CD8-positive, alpha-beta memory T cell (primary cell): ENCODE measurements around the gene CTNS. TPM values are rescaled to one million over a fixed set of nuclear protein-coding genes. Genes with fewer than 3 reads are reported as not detected.
A peak's percentile ranks its signal among the peaks of the same experiment; 100 is the strongest.

Experiments used
- CTCF ChIA-PET: fragments of 350-600 bp; sonication (Branson Sonifier 250); formaldehyde crosslinking; loops from one replicate; lab custom pipeline; 2021; ENCODE audit warnings: antibody characterized with exemption; lab: Charles Lee
- POLR2A ChIA-PET: fragments of 350-600 bp; sonication (Branson Sonifier 250); formaldehyde crosslinking; loops from one replicate; lab custom pipeline; 2021; ENCODE audit warnings: antibody characterized with exemption; lab: Charles Lee
- DNase-seq, 5 donors: peaks; one replicate each; pipeline versions ENCODE4 v3.0.0 to v3.0.0-alpha.2; 2020 to 2022; ENCODE audit warnings: mixed read lengths in 1 of 5
- H3K27ac ChIP-seq: one replicate; pipeline ENCODE4 v1.7.0; 2013; ENCODE audit warnings: low read depth, mild to moderate bottlenecking, low read length, moderate library complexity
- H3K27me3 ChIP-seq: 2 replicates; pipeline ENCODE4 v1.7.0; 2013; ENCODE audit warnings: low read length, mild to moderate bottlenecking; ENCODE audit not compliant: insufficient read depth, poor library complexity, severe bottlenecking
- H3K36me3 ChIP-seq: 2 replicates; pipeline ENCODE4 v1.7.0; 2013; ENCODE audit warnings: mild to moderate bottlenecking, low read length, moderate library complexity; ENCODE audit not compliant: insufficient read depth
- H3K4me1 ChIP-seq: 2 replicates; pipeline ENCODE4 v1.7.0; 2013; ENCODE audit warnings: mild to moderate bottlenecking, low read length, moderate library complexity; ENCODE audit not compliant: insufficient read depth
- H3K4me3 ChIP-seq: 2 replicates; pipeline ENCODE4 v1.7.0; 2013; ENCODE audit warnings: mild to moderate bottlenecking, low read length
- H3K9me3 ChIP-seq: 2 replicates; pipeline ENCODE4 v1.7.0; 2013; ENCODE audit warnings: mild to moderate bottlenecking, low read length
- H3K27ac Mint-ChIP-seq, 8 donors: one replicate each; pipeline ENCODE4 v1.8.0; 2020 to 2021; ENCODE audit warnings: mixed read lengths in 8 of 8, mild to moderate bottlenecking in 6 of 8, inconsistent platforms in 3 of 8, moderate library complexity in 3 of 8
- H3K27me3 Mint-ChIP-seq, 2 donors: one replicate each; pipeline ENCODE4 v1.8.0; 2020 to 2021; ENCODE audit warnings: mixed read lengths in 2 of 2, mild to moderate bottlenecking in 1 of 2, moderate library complexity in 1 of 2
- H3K36me3 Mint-ChIP-seq, 3 donors: one replicate each; pipeline ENCODE4 v1.8.0; 2020 to 2021; ENCODE audit warnings: mixed read lengths in 3 of 3, inconsistent platforms in 1 of 3, mild to moderate bottlenecking in 1 of 3
- H3K4me1 Mint-ChIP-seq, 3 donors: one replicate each; pipeline ENCODE4 v1.8.0; 2020 to 2021; ENCODE audit warnings: mixed read lengths in 3 of 3, inconsistent platforms in 1 of 3, mild to moderate bottlenecking in 1 of 3
- H3K4me3 Mint-ChIP-seq, 7 donors: one replicate each; pipeline ENCODE4 v1.8.0; 2020 to 2021; ENCODE audit warnings: mixed read lengths in 7 of 7, mild to moderate bottlenecking in 6 of 7, moderate library complexity in 4 of 7, inconsistent platforms in 2 of 7
- H3K9me3 Mint-ChIP-seq, 5 donors: one replicate each; pipeline ENCODE4 v1.8.0; 2020 to 2022; ENCODE audit warnings: mixed read lengths in 5 of 5, mild to moderate bottlenecking in 3 of 5, moderate library complexity in 2 of 5, inconsistent platforms in 1 of 5
- polyA plus RNA-seq: library from polyadenylated mRNA; unstranded; fragments of 300-500 nt; fragmentation: Illumina TruSeq; gene quantifications from one replicate; pipeline ENCODE4 v1.2.3, GENCODE V29; 2021
- total RNA-seq, 2 experiments: library from RNA; stranded (reverse); gene quantifications; one replicate each; pipeline ENCODE4 v1.2.3, GENCODE V29; 2021

Gene CTNS
- total and polyA plus RNA-seq, 3 experiments from 2014 or later = 7.7 to 35.5 (median 33.3) TPM

- POLR2A ChIA-PET = no interaction called here
- H3K36me3 Mint-ChIP-seq = peaks cover 7 to 44% (median 21%) of the 10 kb centered on the region in 3 donors
Observed at GRCh38 chr17:3630781-3631180, 5.8 kb upstream of the CTNS start.

DNA sequence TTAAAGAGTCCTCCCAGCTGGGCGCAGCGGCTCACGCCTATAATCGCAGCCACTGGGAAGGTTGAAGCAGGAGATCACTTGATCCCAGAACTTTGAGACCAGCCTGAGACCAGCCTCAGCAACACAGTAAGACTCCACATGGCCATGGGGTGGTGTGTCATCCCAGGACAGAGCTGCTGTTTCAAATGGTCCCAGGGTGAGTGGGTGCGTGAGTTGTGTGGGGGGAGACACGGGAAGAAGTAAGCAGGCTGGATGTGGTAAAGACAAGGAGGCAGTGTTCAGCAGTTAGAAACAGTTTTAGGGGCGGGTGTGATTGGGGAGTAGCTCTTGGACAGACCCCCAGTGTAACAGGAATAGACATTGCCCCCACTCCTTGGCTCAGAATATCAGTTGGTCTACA is 4.3 kb upstream of the CTNS start:
- H3K36me3 ChIP-seq = peaks cover 4% of the 10 kb centered on the region
- H3K4me3 Mint-ChIP-seq = peak overlapping the region in 1 of 7 donors; percentile 52
- H3K27me3 ChIP-seq = no peaks in the 10 kb centered on the region
- no peaks in the 10 kb centered on the region for H3K4me1 ChIP-seq
- peak overlapping the region in 1 of 8 donors; percentile 23 for H3K27ac Mint-ChIP-seq
- POLR2A ChIA-PET = no interaction called here
- H3K9me3 Mint-ChIP-seq = no peaks in the 10 kb centered on the region
- no peak overlapping the region for H3K27ac ChIP-seq
- no peaks in the 10 kb centered on the region for H3K27me3 Mint-ChIP-seq
- H3K4me1 Mint-ChIP-seq = peaks cover 18 to 28% (median 18%) of the 10 kb centered on the region in 3 donors
- no peak overlapping the region for H3K4me3 ChIP-seq
- H3K9me3 ChIP-seq = no peaks in the 10 kb centered on the region
- H3K36me3 Mint-ChIP-seq = peaks cover 1 to 37% (median 13%) of the 10 kb centered on the region in 3 donors
- CTCF ChIA-PET = interaction anchor here (0.8 to 0.9 kb wide), 2 partner anchors 10 to 13 kb away, joined by 3 read pairs; no protein-coding TSS in a partner anchor
- no peak for DNase-seq

More at GRCh38 chr17:3630781-3631180, 5.8 kb upstream of the CTNS start:
- CTCF ChIA-PET = no interaction called here
- no peaks in the 10 kb centered on the region for H3K9me3 ChIP-seq
- no peak overlapping the region for H3K27ac Mint-ChIP-seq
- no peaks in the 10 kb centered on the region for H3K27me3 ChIP-seq
- DNase-seq = no peak
- no peak overlapping the region for H3K27ac ChIP-seq
- H3K4me1 ChIP-seq = no peaks in the 10 kb centered on the region
- peaks cover 14 to 24% (median 14%) of the 10 kb centered on the region in 3 donors for H3K4me1 Mint-ChIP-seq
- no peaks in the 10 kb centered on the region for H3K9me3 Mint-ChIP-seq
- H3K4me3 ChIP-seq = no peak overlapping the region
- no peak overlapping the region for H3K4me3 Mint-ChIP-seq
- H3K36me3 ChIP-seq = peaks cover 9% of the 10 kb centered on the region
- H3K27me3 Mint-ChIP-seq = no peaks in the 10 kb centered on the region

GRCh38 chr17:3635474-3636153 is 946 bp upstream of the CTNS start:
- DNase-seq = peak in 1 of 5 donors; percentile 9
- no peaks in the 10 kb centered on the region for H3K9me3 ChIP-seq
- ChIA-PET CTCF (interaction anchor here (0.7 to 1.5 kb wide), 7 partner anchors 8 to 821 kb away, joined by 3 to 7 read pairs (median 4); partner anchors contain the start of gene NCBP3), POLR2A (interaction anchor here (0.7 to 1.4 kb wide), 3 partner anchors 9 to 33 kb away, joined by 3 to 5 read pairs (median 4); partner anchors contain the start of genes EMC6 and TAX1BP3)
- H3K36me3 Mint-ChIP-seq = peaks cover 0 to 17% (median 2%) of the 10 kb centered on the region in 3 donors
- peak overlapping the region; percentile 90 for H3K27ac ChIP-seq
- H3K4me1 Mint-ChIP-seq = peaks cover 22 to 41% (median 25%) of the 10 kb centered on the region in 3 donors
- no peaks in the 10 kb centered on the region for H3K9me3 Mint-ChIP-seq
- no peaks in the 10 kb centered on the region for H3K4me1 ChIP-seq
- peak overlapping the region; percentile 92 to 99 (median 98) for H3K4me3 Mint-ChIP-seq
- H3K4me3 ChIP-seq = peak overlapping the region; percentile 74
- H3K36me3 ChIP-seq = no peaks in the 10 kb centered on the region
- peak overlapping the region in 3 of 8 donors; percentile 10 to 93 (median 78) for H3K27ac Mint-ChIP-seq
- no peaks in the 10 kb centered on the region for H3K27me3 ChIP-seq
- no peaks in the 10 kb centered on the region for H3K27me3 Mint-ChIP-seq

DNA sequence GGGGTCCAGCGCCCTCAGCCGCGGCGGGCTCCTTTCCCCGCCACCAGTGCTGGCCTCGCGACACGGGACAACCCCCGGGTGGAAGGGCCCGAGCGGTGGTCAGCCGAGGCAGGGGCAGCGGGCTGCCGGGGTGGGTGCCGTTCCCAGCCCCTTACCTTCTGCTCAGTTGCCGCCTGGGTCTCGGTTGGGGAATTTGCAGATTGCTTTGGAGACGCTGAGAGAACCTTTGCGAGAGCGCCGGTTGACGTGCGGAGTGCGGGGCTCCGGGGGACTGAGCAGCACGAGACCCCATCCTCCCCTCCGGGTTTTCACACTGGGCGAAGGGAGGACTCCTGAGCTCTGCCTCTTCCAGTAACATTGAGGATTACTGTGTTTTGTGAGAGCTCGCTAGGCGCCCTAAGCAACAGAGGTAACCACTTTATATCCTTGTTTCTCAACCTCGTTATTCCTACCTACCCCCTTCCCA is 381 bp downstream of the CTNS start:
- ChIA-PET CTCF (interaction anchor here (0.9 to 1.5 kb wide), 5 partner anchors 10 to 822 kb away, joined by 3 to 7 read pairs (median 4); partner anchors contain the start of gene NCBP3), POLR2A (interaction anchor here (0.7 to 1.4 kb wide), 3 partner anchors 10 to 1782 kb away, joined by 4 to 5 read pairs (median 4); partner anchors contain the start of genes EMC6 and TAX1BP3)
- peak overlapping the region; percentile 74 for H3K4me3 ChIP-seq
- Mint-ChIP-seq H3K27ac (peak overlapping the region; percentile 50 to 93 (median 70)), H3K27me3 (no peaks in the 10 kb centered on the region), H3K4me3 (peak overlapping the region; percentile 74 to 98 (median 94)), H3K9me3 (no peaks in the 10 kb centered on the region), H3K36me3 (peaks cover 0 to 17% (median 2%) of the 10 kb centered on the region in 3 donors), H3K4me1 (peaks cover 21 to 41% (median 25%) of the 10 kb centered on the region in 3 donors)
- H3K27ac ChIP-seq = peak overlapping the region; percentile 90
- H3K4me1 ChIP-seq = no peaks in the 10 kb centered on the region
- peak in 1 of 5 donors; percentile 9 for DNase-seq
- H3K36me3 ChIP-seq = no peaks in the 10 kb centered on the region
- no peaks in the 10 kb centered on the region for H3K9me3 ChIP-seq
- H3K27me3 ChIP-seq = no peaks in the 10 kb centered on the region

DNA sequence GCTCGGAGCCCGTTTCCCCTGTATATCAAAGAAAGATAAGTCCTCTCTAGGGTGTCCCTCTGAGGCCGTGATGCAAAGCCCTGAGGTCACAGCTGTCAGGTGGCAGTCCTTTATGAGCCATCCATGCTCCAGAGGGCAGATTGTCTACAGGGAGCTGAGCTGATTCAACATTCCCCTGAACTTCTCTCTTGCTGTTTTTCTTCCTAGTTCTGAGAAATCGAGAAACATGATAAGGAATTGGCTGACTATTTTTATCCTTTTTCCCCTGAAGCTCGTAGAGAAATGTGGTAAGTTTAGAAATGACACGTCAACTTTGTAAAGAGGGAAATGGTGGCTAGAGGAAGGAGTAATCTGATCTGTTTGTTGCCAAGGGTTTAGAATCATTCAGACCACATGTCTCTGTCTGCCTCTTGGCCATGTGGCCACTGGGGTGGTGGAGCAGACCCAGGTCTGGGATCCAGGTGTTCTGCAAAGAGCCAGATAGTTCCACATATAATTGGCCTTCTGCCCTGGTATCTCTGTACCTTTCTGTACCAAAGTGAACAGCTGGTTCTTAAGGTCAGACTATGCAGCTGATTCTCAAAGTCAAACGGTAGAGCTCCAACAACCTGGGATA is 3.5 kb downstream of the CTNS start:
- POLR2A ChIA-PET = no interaction called here
- no peaks in the 10 kb centered on the region for H3K9me3 ChIP-seq
- Mint-ChIP-seq H3K9me3 (no peaks in the 10 kb centered on the region), H3K4me3 (peak overlapping the region in 1 of 7 donors; percentile 69), H3K27ac (peak overlapping the region in 2 of 8 donors; percentile 29 to 69), H3K27me3 (peaks cover 0 to 2% of the 10 kb centered on the region in 2 donors), H3K36me3 (peaks cover 0 to 15% (median 2%) of the 10 kb centered on the region in 3 donors), H3K4me1 (peaks cover 10 to 21% (median 11%) of the 10 kb centered on the region in 3 donors)
- no peak overlapping the region for H3K4me3 ChIP-seq
- CTCF ChIA-PET = no interaction called here
- no peaks in the 10 kb centered on the region for H3K4me1 ChIP-seq
- no peaks in the 10 kb centered on the region for H3K27me3 ChIP-seq
- DNase-seq = no peak
- H3K27ac ChIP-seq = peak overlapping the region; percentile 3
- H3K36me3 ChIP-seq = no peaks in the 10 kb centered on the region

- Mint-ChIP-seq H3K36me3 (peaks cover 0 to 17% (median 2%) of the 10 kb centered on the region in 3 donors), H3K4me3 (peak overlapping the region in 1 of 7 donors; percentile 42), H3K27me3 (peaks cover 0 to 2% of the 10 kb centered on the region in 2 donors), H3K27ac (peak overlapping the region in 2 of 8 donors; percentile 27 to 29), H3K4me1 (peaks cover 8 to 16% (median 10%) of the 10 kb centered on the region in 3 donors), H3K9me3 (no peaks in the 10 kb centered on the region)
- CTCF ChIA-PET = no interaction called here
- H3K36me3 ChIP-seq = no peaks in the 10 kb centered on the region
- no peak for DNase-seq
- H3K27me3 ChIP-seq = no peaks in the 10 kb centered on the region
- no peaks in the 10 kb centered on the region for H3K4me1 ChIP-seq
- no peak overlapping the region for H3K4me3 ChIP-seq
- no peak overlapping the region for H3K27ac ChIP-seq
- H3K9me3 ChIP-seq = no peaks in the 10 kb centered on the region
- POLR2A ChIA-PET = no interaction called here
Observed at GRCh38 chr17:3641014-3641413, 4.5 kb downstream of the CTNS start.

GRCh38 chr17:3641717-3642486 is 5.3 kb downstream of the CTNS start:
- no peak for DNase-seq
- Mint-ChIP-seq H3K27me3 (peaks cover 0 to 2% of the 10 kb centered on the region in 2 donors), H3K4me3 (no peak overlapping the region), H3K4me1 (peaks cover 8 to 16% (median 10%) of the 10 kb centered on the region in 3 donors), H3K27ac (no peak overlapping the region), H3K9me3 (no peaks in the 10 kb centered on the region), H3K36me3 (peaks cover 0 to 13% (median 2%) of the 10 kb centered on the region in 3 donors)
- CTCF ChIA-PET = no interaction called here
- H3K4me1 ChIP-seq = no peaks in the 10 kb centered on the region
- no peak overlapping the region for H3K27ac ChIP-seq
- no peaks in the 10 kb centered on the region for H3K36me3 ChIP-seq
- H3K4me3 ChIP-seq = no peak overlapping the region
- no peaks in the 10 kb centered on the region for H3K9me3 ChIP-seq
- POLR2A ChIA-PET = no interaction called here
- H3K27me3 ChIP-seq = no peaks in the 10 kb centered on the region
